Activated CD8-positive, alpha-beta memory T cell treated with anti-CD3 and anti-CD28 coated beads for 4 hours (primary cell): ENCODE results near the gene GASK1A.

Experiments
- DNase-seq, 2 donors: peaks; one replicate each; pipeline ENCODE4 v3.0.0-alpha.2; 2020; ENCODE audit warnings: low read depth in 2 of 2

The GASK1A gene

DNA sequence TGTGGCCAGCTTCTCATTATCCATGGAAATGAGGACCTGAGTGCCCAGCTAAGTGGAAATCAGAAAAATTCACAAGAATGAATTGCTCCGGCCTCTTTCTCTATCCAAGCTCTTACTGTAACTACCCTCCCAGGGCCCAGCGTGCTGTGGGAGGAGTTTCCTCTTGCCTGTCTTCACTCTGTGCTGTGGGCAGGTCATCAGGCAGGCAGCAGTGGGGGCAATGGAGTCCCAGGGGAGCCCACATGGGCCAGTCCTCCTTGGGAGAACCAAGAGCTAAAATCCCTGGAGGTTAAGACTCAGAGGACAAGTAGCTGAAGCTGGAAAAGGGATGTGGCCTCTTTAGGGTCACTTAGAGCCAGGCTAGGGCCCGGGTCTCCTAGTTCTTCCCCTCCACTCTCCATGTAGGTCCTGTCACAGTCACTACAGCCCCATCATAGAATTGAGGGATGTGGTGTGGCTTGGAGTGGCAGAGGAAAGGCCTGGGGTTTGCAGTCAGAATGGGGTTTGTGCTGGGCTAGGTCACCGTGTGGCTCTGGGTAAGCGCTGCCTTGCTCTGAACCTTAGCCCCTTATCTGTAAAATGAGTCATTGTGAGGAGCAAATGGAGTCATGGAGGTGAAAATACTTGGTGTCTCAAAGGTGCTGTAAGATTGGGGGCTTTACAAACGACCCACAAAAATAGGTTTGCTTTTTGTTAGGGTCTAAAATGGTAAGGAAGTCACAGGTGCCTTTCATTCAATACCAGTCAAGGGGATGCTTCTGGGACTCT is 3.7 kb downstream of the GASK1A start:
- no peak for DNase-seq

DNA sequence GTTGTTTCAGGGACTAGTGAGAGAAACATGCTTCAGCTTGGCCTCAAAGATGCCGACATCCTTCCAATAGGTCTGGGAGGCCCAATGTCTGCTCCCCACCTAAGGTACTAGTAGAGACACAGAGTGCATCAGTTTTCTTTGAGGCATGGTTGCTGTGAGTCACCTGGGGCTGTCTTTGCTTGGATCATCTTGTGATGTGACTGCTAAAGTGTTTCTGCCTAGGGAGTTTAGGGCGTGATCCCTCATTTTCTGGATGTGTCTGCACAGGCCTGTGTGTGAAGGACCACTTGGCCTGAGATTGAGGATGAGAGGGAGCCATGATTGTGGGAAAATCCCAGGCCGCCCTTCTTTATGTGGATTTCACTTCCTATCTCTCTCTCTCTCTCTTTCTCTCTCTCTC is 4.8 kb downstream of the GASK1A start:
- DNase-seq = no peak

DNA sequence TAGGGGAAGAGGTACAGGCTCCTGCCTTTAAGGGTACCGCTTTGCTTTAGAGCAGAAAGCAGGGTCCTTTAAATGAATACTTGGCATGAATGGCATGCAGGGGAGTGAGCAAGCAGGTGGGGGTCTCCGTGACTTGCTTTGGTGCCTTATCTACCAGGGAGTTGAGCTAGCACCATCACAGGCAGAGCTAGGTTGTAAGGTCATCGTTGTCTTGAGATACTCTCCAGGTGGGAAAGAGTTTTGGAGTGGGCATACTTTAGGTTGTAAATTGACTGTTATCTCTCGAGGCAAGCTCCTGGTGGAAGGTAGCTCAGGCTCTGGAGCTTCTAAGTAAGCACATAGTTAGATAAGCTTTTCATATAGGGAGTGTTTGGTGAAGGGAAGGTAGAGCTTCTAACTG is 5.6 kb downstream of the GASK1A start:
- no peak for DNase-seq

DNA sequence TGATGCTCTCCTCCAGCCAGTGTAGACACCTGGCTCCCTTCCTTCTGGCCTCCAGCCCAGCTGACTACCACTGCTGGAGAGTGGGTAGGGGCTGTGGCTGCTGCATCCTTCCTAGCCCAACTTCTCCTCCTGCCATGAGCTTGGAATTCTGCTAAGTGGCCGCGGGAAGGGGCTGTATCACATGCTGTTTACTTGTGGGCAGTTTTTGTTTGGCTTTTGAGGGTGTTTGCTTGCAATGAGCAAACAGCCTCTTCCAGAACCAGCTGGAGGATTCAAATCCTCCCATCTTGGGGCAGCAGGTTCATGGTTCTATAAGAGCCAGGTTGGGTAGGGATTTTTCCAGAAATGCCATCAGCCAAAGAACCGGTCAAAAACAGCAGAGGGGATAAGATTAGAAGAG is 9.0 kb downstream of the GASK1A start:
- DNase-seq = no peak

DNA sequence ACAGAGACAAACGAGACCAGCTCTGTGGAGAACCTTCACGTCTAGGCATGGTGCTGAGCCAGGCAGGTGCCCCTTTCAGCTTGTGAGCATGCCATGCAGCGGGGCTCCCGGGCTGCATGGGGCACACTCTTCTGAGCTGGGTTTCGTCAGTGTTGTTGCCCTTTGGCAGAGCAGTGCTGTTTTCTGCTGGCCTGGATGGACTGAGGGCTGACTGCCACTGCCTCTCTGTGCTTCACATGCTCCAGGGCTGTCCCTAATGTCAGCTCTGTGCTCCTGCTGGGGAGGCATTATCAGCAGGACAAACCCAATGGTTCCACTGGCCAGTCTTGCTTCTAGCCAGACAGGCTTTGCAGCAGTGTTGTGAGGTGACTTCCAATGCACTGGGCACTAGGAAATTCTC is 9.5 kb downstream of the GASK1A start:
- DNase-seq = no peak

DNA sequence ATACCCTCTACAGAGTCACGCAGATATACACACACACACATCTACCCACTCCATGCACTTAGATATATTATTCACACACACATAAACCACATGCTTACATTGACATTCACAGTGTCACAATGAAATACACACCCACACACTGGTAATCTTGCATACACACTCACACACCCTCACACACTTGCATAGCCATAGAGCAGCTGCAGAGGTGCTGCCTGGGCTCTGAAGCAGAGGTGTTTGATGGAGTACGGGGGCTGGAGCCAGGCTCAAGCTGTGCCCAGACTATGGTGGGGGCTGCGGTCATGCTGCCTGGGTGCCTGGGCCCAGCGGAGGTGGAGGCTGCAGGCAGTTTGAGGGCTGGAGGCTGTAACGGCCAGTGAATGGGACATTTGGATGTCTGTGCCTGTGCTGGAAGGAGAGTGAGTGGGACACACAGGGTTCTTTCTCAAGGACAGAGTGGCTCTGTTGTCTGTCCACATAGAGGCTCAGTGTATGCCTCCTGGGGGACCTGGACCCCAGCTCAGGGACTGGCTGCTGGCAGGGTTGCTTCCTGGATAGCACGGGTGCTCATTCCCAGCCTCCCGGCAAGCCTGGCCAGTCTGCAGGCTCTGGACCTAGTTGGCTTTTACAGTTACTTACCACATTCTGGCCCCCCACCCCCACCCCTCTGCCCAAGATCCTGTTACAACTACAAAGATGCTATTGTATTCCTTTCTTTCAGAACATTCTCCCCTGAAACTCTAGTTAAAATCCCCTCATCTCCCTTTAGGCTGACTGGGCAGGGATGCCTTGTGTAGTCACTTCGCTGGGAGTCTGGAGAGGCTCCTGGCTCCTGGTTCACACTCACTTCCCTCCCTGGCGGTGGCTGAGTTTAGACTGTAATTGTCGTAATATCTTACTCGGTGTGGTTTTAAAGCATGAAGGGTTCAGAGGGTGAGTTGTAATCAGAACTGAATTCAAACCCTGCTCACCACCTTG is 12.5 kb downstream of the GASK1A start:
- no peak for DNase-seq

DNA sequence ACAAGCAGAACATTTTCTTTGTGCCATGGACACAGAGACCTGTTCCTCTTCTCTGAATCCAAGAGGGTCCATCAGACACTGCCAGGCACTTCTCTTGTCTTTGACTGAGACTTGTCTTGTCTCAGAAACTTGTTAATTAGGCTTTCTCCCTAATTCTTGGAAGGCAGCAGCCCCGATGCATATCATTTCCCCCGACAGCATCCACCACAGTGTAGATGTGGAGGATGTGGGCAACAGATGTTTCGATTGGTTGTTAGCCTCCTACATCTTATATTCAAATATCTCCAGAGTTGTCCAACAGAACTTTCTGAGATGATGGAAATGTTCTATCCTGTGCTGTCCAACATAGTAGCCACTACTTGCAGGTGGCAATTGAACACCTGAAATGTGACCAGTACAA is 15.5 kb downstream of the GASK1A start:
- DNase-seq = no peak

DNA sequence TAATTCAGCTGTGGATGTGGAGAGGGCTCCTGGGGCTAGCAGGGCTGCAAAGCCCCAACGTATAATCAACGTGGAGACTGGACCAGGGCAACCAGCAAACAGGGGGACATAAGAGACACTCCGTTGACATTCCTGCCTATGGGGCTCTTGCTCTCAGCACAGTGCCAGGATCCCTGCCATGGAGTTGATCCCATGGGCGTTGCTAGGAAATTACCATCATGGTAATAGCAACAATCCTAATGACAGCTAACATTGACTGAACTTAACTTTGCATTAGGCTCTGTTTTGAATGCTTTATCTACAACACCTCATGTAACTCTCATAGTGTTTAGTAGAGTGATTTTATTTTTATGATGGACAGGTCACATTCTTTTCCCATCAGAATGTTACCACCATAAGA is 16.9 kb downstream of the GASK1A start:
- no peak for DNase-seq

DNA sequence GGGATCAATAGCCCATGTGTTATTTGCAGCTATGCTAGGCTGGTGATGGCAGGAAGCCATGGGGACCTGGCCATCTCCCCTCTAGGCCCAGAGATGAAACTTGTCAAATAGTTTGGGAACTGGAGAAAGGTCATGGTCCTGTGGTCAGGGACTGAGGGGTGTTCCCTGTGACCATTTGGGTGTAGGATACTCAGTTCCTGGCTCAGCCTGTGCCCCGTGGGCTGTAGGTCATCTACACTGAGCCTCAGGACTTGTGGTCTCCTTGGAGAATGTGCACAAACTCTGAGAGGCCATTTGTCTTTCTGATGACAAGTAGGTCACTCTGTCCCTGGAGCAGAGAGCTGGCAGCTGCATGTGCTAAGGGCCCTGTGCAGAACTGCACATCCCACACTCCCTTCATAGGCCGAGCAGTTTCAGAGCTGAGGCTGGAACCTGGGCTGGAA is 17.5 kb downstream of the GASK1A start:
- no peak for DNase-seq

DNA sequence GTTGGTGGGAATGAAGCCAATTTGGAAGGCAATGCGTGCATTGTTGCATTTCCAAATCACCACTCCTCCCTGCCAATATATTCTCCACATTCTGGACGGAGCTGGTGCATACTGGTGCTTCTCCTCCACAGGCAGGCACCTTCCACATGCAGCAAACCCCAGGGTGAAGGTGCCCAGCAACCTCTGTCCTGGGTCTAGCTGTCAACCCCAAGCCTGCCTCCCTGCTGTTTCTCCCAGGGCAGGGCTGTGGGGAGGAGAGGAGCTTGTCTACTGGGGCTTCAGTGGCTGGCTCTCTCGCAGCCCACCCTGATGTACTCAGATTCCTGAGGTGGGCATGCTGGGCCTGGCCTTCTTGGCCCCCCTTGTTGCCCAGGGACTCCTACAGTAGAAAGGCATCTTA is 20.1 kb downstream of the GASK1A start:
- no peak for DNase-seq

DNA sequence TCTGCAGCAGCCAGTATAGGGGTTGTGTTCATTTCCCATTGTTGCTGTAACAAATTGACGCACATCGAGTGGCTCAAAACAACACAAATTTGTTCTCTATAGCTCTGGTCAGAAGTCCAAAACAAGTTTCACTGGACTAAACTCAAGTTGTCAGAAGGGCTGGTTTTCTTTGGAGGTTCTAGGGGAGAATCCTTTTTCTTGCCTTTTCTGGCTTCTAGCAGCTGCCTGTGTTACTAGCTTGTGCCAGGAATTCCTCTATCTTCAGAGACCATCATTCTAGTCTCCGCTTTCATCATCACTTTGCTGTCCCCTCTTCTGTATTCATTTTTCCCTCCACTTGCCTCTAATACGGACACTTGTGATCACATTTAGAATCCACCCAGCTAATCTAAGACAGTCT is 20.5 kb downstream of the GASK1A start:
- no peak for DNase-seq

DNA sequence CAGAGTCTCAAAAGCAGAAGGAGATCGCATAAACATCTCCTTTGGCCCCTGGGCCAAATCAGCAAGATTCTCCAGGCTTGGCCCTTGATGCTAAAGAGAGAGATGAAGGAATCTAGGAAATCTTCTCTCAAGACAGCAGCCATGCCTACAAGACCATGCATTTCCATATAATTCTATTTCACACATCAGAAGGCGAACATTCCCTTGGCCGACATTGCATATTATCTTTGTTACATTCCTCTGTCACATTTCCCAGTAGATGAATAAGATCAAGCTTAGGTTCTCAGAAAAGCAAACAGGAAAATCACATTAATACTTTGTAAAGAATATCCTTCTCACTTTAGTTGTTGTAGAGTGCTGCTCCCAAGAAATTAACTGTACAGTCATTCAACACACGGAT is 21.3 kb downstream of the GASK1A start:
- DNase-seq = no peak

DNA sequence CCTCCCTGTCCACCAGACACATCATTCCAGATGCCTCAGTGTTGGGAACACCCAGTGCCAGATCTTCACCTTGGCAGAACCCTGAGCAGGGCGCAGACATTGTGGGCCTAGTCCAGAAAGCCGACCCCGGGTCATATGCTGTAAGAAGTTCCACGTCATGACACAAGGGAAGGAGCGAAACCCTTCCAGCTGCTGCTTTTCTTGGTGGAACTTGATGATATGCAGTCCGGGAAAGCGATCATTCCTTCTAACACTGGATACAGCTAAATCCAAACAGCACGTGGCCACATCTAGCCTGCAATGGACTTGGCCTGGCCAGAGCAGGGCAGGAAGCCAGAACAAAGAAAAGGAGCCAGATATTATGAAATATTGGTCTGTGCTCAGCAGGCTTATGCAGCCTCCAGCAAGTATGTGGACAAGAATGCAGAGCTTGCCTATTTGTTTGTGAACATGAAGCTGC is 22.0 kb downstream of the GASK1A start:
- no peak for DNase-seq

DNA sequence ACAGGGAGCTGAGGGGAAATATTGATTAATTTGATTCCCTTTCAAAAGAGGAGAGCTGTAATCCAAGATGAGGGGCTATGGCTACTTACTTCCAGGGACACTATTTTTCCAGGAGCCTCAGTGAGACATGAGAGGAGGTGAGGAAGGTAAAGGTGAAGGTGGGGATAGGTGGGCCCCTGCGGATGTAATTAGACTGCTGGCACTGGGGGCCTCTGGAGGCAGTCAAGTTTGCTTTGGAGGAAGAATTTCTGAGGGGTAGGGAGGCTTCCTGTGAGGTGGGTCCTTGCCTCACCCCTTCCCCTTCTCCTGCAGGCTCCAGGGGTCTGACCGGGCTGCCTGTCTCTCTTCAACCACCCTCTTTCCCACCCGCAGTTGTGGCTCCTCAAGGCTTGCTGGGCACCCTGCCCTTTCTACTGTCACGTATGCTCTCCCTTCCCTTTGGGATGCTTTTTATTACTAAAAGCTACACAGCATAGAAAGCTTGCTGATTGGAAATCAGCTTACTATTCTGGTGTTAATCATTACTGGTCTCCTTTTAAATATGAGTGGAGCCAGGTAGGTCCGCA is 22.5 kb downstream of the GASK1A start:
- DNase-seq = no peak

DNA sequence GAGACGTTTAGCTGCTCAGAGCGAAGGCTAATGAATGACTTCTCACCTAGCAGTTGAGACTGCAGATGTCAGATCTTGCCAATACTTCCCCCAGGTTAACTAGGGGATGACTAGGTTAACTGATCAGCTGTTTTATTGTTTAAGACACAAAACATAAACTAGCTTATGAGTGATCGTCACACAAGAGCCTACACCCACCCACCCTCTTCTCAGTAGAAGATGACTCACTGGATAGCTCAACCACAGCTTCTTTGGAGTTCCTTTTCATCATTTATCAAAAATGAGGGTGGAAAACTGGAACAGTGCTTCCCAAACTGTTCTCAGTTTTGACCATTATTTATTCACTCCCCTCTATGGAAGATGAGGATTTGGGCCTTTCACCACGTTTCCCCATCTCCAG is 25.2 kb downstream of the GASK1A start:
- no peak for DNase-seq

DNA sequence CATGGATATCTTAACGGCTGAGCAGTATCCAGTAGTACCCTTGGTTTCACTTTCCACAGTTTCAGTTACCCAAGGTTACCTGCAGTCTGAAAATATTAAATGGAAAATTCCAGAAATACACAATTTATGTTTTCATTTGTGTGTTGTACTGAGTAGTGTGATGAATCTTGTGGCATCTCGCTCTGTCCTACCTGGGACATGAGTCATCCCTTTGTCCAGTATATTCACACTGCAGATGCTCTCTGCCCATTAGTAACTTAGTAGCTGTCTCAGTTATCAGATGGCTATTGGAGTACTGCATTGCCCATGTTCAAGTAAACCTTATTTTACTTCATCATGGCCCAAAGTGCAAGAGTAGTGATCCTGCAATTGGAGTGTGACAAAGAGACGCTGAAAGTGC is 26.1 kb downstream of the GASK1A start:
- no peak for DNase-seq

DNA sequence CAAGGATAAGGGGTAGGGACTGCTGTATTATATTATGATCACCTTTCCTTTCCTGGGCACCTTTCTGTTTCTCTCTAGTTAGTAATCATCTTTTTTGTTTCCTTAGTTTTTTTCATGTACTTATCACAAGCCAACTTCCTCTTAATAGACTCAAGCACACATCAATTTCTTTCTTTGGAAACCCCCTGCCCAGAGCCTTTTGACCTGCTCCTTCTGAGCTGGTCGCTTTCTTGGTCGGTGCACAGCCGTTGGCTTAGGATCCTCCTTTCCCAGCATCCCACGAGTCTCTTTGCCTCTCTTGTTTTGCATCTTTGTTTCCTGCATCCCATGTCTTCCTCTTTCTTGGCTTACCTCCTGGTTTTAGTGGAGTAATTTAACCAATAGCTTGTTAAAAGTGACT is 26.9 kb downstream of the GASK1A start:
- no peak for DNase-seq

DNA sequence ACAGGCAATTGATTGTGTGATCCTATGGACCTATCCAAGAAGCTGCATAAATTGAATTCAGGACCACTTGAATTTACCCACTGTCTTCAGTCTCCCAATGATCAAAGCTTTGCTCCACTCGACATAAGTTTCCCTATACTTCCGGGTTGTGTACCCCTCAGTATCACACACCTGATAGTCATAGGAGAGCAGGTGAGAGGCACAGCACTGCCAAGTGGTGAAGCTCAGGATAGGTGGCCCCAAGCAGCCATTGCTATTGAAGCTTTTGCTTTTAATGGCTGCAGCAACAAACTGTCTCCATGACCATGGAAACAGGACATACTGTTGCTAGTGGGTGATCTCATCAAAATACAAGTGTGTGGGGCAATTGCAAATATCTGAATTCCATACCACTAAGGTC is 27.7 kb downstream of the GASK1A start:
- DNase-seq = no peak

DNA sequence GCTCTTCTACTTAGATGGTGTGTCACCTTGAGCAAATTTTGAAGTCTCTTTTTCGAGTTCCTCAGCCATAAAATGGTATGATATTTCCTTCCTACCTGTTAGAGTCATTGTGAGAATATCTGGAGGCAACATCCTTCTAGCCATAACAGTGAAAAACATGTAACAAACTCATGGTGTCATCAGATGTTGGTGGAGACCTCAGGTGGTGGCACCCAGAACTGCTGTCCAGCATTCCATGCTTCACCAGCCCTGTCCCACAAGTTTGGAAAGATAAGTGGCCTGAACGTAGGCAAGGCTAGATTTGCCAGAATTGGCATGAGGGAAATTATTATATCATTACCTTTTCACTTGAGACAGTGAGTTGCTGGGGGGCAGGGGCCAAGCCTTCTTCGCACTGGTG is 30.4 kb downstream of the GASK1A start:
- DNase-seq = no peak

DNA sequence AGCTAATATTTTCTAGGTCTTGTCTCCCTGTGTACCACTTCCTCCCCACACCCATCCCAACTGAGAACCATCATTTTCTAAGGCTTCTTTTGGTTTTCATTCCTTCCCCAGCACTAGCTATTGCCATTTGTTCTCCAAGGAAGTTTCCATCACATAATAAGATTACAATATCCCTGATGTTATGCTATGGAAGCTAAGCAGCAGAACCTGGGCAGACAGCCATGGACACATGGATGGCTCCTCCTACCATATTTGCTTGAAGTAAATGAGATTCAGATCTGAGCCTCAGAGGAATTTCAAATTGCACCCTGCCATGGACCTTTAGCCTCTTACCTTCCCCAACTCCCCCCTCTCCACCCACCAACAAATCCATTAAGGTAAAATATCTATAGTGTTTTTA is 31.5 kb downstream of the GASK1A start:
- no peak for DNase-seq

DNA sequence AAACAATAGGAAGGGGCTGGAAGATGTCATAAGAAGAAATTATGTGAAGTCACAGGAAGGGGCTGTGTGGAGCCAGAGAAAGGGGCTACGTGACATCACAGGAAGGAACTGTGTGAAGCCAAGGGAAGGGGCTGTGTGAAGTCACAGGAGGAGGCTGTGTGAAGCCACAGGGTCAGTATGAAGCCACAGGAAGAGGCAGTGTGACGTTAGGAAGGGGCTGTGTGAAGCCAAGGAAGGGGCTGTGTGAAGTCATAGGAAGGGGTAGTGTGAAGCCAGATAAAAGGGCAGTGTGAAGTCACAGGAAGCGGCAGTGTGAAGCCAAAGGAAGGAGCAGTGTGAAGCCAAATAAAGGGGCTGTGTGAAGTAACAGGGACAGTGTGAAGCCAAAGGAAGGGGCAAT is 32.5 kb downstream of the GASK1A start:
- DNase-seq = no peak

DNA sequence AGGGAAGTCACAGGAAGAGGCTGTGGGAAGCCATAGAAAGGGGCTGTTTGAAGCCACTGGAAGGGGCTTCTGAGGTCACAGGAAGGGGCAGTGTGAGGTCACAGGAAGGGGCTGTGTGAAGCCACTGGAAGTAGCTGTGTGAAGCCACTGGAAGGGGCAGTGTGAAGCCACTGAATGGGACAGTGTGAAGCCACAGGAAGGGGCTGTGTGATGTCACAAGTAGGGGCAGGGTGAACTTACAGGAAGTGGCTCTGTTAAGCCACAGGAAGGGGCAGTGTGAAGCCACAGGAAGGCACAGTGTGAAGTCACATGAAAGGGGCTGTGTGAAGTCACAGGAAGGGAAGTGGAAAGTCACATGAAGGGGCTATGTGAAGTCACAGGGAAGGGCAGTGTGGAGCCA is 33.1 kb downstream of the GASK1A start:
- DNase-seq = no peak

DNA sequence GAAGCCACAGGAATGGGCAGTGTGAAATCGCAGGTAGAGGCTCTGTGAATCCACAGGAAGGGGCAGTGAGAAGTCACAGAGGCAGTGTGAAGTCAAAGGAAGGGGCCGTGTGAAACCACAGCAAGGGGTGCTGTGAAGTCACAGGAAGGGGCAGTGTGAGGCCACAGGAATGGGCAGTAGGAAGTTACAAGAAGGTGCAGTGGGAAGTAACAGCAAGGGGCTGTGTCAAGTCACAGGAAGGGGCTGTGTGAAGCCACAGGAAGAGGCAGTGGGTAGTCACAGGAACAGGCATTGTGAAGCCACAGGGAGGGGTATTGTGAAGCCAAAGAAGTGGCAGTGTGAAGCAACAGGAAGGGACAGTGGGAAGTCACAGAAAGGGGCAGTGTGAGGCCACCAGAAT is 34.1 kb downstream of the GASK1A start:
- DNase-seq = no peak
